GM21576 (cell line): ENCODE results near the gene VPREB1.
"Not testable (repeated sequence)": the region's sequence is repeated elsewhere in the genome, so short reads cannot be mapped to it uniquely, and the experiment has no call there.

Experiments used
- ATAC-seq: cut with Tn5 transposase; IDR thresholded peaks from one replicate; pipeline ENCODE4 v1.9.1; 2021; ENCODE audit warnings: mild to moderate bottlenecking, moderate library complexity; ENCODE audit not compliant: unreplicated experiment

VPREB1 gene

GRCh38 chr22:22292656-22293055 is 48.1 kb downstream of the VPREB1 start:
- ATAC-seq: not testable (repeated sequence)

GRCh38 chr22:22293436-22293835 is 48.9 kb downstream of the VPREB1 start:
- ATAC-seq: not testable (repeated sequence)

- ATAC-seq: not testable (repeated sequence)
Measured at GRCh38 chr22:22294641-22295040, 50.1 kb downstream of the VPREB1 start.
